HG03432 (cell line): Measurements from ENCODE around the gene DPAGT1.
A peak's percentile ranks its signal among the peaks of the same experiment; 100 is the strongest.
"Not testable (repeated sequence)": the region's sequence is repeated elsewhere in the genome, so short reads cannot be mapped to it uniquely, and the experiment has no call there.

ENCODE experiments used
- ATAC-seq: cut with Tn5 transposase; IDR thresholded peaks from one replicate; pipeline ENCODE4 v1.9.1; 2021; ENCODE audit warnings: mild to moderate bottlenecking, moderate library complexity; ENCODE audit not compliant: unreplicated experiment

DPAGT1 gene

GRCh38 chr11:119116235-119116594, 14.6 kb upstream of the DPAGT1 start:
- ATAC-seq: no peak

DNA sequence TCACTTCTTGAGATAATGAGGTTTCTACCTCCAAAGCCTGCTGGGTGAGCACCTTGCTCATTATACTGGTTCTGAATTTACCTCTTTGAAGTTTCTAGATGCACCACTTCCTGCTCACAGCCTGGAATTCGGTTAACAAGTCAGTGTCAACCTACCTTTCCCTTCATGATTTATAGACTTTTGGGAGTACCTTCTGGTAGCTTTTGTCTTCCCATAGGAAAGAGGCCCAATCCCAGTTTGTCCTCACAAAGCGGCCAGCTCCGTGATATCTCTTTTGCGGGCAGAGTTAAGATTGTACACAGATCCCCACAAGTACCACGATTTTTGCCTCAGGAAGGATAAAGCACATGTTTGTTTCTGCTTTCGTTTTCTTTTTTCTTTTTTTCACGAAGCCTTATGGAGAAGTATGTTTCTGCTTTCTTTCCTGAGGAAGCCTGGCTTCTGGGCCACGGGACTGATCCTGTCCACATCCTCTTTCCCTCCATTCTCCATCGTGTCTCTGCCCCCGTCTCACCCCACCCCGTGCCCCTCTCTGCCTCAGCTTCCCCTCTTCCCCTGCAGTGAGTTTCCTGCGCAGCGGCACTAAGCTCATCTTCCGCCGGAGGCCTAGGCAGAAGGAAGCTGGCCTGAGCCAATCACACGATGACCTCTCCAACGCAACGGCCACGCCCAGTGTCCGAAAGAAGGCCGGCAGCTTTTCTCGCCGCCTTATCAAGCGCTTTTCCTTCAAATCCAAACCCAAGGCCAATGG, 14.0 kb upstream of the DPAGT1 start:
- ATAC-seq: no peak

DNA sequence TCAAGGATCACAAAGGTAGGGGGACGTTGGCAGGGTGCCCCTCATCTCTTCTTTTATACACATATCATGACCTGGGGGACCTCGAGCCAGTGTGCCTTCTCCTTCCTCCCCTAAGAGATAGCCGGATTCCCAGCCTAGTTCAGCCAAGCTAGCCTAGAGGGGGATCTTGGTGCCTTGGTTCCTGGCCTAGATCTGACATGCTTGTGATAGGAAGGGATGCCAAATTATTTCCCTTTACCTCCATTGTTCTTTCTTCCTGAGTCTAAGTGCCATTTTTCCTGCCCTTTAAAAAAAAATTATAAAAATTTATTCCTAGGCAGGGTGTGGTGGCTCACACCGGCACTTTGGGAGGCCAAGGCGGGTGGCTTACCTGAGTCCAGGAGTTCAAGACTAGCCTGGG, 12.7 kb upstream of the DPAGT1 start:
- no peak for ATAC-seq

DNA sequence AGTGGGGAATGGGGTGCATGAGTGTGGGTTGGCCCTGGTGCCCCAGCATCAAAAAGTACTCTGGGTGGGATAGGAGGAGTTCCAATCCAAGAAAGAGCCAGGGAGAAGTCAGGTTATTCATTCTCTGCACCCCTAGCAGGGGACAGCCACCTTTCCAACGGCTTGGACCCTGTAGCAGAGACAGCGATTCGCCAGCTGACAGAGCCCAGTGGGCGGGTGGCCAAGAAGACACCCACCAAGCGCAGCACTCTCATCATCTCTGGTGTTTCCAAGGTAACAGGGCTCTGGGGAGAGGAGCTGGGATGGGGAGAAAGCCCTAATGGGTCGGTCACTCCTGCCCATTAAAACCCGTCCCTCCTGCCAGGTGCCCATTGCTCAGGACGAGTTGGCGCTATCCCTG, 12.1 kb upstream of the DPAGT1 start:
- no peak for ATAC-seq

GRCh38 chr11:119112314-119113020, 10.8 kb upstream of the DPAGT1 start:
- no peak for ATAC-seq

DNA sequence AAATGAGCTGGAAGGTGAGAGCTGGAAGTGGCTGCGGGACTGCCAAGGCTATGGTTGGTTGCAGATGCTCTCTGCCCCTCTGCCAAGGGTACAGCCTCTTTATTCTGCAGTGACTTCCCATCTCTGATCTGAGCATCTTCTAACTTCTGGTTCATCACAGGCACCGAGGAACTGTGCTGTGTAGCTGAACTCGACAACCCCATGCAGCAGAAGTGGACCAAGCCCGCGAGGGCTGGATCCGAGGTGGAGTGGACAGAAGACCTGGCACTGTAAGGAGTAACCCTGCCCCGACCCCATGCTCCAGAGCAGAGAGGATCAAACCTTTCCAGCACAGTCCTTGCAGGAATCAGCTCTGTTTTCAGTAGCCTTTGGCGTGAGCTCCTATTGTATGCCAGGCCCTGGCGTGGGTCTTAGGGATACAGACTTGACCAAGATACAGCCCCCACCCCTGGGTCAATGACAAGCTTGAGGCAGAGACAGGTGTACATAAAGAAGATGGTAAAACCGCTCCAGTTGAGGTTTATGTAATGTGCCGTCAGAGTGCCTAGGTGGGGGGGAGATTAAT, 9.8 kb upstream of the DPAGT1 start:
- ATAC-seq: no peak

DNA sequence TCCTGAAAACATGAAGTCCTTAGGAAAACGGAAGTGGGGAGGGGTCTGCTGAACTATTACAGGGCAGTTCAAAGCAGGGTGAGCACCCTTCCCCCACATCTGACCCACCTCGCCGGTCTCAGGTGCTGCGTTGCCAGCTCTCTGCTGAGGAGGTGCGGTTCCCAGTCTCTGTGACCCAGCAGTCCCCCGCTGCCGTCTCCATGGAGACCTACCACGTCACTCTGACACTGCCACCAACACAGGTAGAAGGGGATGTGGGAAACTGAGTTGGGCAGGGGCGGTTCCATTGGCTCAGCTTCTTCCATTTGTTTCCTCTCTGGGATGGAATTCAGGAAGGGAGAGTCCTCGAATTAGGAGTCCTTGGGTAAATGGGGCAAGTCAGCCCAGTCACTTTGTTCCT, 8.8 kb upstream of the DPAGT1 start:
- no peak for ATAC-seq

DNA sequence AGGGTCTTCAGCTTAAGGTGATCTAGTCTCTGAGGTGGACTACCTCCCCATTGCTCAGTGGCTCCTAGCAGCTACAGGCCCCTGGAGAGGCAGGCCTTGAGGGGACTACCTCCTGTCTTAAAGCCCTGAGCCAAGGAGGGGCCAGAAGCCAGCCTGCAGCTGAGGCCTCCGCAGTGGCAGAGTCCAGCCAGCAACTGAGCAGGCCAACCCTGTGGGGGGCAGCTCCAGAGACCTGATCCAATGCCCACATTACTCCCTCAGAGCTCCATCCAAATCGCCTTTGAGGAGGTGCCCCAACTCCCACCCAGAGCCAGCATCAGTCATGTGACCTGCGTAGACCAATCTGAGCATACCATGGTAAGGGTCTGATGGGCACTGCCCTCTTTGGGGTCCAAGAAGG, 8.2 kb upstream of the DPAGT1 start:
- no peak for ATAC-seq

DNA sequence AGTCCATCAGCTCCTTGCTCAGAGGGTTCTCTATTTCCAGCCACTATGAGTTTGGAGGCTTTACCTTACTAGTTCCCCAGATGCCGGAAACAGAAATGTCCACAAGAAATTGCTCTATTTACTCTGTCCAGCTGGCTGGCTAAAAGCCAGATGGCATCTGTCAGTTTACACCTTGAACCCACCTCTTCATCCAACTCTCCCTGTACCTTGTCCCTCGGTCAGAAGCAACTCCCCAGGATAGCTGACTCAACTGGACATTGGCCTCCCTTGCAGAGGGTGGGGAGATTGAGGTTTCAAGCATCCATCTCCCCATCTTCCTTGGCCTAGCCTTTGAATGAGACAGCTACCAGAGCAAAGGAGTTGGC, 7.2 kb upstream of the DPAGT1 start:
- no peak for ATAC-seq

DNA sequence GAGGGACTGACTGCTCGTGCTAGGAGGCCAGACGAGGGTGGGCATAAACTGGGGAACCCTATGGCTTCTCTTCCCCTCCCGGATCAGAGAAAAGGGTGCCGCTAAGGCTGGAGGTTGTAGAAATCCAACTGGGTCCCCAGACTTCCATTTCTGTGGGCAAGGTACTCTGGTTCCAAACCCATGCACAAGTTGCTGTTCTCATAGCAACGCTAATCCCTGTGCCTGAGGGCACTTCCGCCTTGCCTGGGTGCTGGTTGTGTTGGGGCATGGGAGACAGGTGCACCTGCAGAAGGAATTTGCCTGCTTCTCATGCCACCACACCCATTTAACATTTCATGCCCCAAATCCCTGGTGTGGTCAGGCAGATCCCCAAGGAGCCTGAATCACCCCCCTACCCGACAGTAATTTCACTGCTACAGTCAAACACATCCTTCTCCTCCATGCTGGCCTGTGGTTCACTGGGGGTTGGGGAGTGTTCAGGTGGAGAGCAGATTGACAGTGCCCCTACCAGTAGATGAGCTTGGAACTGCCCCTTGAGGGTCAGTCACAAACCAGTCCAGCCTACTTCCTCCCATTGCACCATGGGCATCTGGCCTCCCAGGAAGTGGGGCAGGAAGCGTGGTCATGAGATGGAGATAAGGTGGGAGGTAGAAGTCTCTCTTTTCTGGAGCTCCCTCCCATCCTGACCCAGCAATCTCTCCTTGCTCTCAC, 6.6 kb upstream of the DPAGT1 start:
- ATAC-seq: no peak

GRCh38 chr11:119107538-119108145, 6.0 kb upstream of the DPAGT1 start:
- peak; percentile 33 for ATAC-seq

DNA sequence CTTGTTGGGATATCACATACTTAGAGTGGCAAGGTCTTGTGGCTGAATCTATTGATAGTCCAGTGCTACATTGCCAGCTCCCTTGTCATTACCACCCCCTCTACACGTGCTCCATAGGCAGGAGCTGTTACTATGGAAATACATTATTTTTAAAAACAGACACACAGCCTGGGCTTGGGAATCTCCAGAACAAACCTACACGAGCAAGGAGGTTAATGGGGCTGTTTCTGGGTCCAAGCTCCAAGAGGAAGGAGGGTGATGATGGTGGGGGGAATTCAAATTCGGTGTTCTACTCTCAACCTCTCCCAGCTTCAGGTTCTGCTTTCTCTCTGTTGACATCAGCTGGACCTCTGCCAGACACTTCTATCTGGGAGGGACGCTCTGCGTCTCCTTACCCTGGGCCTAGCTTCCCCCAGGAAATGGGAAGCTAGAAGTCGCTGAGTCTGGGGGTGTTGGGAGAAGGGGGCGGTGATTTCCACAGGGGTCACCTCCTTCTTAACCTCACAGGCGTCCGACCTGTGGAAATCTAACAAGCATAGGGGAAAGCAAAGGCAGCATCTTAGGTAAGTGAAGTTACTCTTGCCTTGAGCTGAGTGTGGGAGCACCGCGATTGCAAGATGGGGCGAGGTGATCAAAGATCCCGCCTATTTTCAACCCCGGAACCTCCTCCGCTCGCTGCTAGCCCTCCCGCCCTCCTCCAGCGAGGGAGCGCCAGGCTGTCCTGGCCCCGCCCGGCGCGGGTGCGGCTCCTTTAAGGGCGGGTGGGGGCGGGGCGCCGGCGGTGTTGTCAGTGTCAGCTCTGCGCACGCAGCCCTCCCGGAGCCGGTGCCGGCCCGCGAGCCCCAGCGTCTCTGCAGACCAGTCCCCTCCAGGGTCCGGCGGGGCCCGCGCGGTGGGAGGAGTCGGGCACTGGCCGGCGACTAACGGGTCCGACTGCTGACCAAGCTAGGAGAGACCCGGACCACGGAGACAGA, 5.2 kb upstream of the DPAGT1 start, which contains the start of gene C2CD2L:
Gene C2CD2L (plus strand): TSS at position 781 of the 974 bp plus-strand sequence. CDS start 398 bp downstream, outside the sequence.
- peak; percentile 84 for ATAC-seq

DNA sequence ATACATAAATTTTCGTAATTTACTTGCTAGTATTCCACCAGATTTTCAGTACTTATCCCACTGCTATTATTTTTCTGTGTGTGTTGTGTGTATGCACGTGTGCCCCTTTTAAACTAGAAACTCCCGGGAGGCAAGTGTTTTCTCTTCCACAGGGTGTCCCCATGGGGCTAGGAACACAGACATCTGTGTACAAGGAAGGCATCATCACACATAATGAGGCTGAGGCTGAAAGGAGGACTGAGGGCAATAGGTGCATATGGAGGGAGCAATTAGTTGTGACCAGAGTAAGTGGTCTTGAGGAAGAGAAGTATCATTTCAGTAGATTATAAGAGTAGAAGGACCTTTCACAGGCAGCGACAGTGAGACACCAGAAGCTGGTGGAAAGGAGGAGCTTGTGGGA, 2.1 kb upstream of the DPAGT1 start:
- no peak for ATAC-seq

DNA sequence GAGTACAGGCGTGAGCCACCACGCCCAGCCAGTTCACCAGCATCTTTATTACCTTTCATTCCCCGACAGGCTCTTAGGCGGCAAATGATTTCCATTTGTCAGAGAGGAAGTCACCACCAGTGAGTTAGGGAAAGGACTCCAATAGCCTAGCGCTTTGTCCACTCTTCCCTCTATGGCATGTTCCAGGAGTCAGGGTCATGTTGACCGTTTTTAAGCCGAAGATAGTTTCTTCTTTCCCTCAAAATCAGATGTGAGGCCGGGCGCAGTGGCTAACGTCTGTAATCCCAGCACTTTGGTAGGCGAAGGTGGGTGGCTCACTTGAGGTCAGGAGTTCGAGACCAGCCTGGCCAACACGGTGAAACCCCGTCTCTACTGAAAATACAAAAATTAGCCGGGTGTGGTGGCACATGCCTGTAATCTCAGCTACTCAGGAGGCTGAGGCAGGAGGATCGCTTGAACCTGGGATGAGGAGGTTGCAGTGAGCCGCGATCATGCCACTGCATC, 1.6 kb upstream of the DPAGT1 start:
- ATAC-seq: not testable (repeated sequence)

- peak; percentile 24 for ATAC-seq
Measured at GRCh38 chr11:119100994-119101758, 477 bp downstream of the DPAGT1 start.

GRCh38 chr11:119100246-119100970, 1.2 kb downstream of the DPAGT1 start:
- ATAC-seq: no peak

DNA sequence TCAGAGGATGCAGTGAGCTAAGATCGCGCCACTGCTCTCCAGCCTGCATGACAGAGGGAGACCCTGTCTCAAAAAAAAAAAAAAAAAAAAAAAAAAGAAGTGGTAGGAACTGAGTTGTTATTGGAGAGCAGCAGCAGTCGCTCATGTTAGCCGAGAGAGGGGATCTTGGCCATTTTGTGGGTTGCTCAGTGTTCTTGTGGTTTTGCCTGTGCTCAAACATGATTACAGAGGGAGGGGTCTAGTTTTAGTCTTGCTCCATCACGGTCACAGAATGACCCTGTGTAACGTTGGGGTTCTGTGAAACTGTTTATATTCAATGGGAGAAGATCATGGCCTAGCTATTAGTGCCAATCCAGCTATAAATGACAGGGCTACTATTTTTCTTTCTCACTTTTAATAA, 1.9 kb downstream of the DPAGT1 start:
- ATAC-seq: no peak
